Astrocyte of the cerebellum (primary cell): Measurements from ENCODE around the gene HOXB5.
A peak's percentile ranks its signal among the peaks of the same experiment; 100 is the strongest.

Source experiments
- DNase-seq: peaks from one replicate; pipeline ENCODE4 v3.0.0-alpha.2; 2011; ENCODE audit warnings: low read depth
- H3K4me3 ChIP-seq: 2 replicates; pipeline ENCODE4 v1.5.1; 2011; ENCODE audit warnings: mild to moderate bottlenecking, low read depth, low read length, moderate library complexity
- CTCF ChIP-seq: IDR thresholded peaks from 2 replicates; pipeline ENCODE4 v1.5.1; 2012; ENCODE audit warnings: low read length, low read depth, moderate library complexity, mild to moderate bottlenecking; ENCODE audit errors: missing control alignments
- in situ Hi-C: cut with HindIII; loops from 2 replicates; pipeline ENCODE4 v1.10.0; 2017; ENCODE audit warnings: low sequenced_read_pairs

Gene HOXB5

GRCh38 chr17:48556229-48556575, 37.4 kb downstream of the HOXB5 start:
- DNase-seq = no peak
- TF ChIP-seq CTCF = no peak
- in situ Hi-C loops = no loop called here
- peak overlapping the region; percentile 82 for H3K4me3 ChIP-seq

DNA sequence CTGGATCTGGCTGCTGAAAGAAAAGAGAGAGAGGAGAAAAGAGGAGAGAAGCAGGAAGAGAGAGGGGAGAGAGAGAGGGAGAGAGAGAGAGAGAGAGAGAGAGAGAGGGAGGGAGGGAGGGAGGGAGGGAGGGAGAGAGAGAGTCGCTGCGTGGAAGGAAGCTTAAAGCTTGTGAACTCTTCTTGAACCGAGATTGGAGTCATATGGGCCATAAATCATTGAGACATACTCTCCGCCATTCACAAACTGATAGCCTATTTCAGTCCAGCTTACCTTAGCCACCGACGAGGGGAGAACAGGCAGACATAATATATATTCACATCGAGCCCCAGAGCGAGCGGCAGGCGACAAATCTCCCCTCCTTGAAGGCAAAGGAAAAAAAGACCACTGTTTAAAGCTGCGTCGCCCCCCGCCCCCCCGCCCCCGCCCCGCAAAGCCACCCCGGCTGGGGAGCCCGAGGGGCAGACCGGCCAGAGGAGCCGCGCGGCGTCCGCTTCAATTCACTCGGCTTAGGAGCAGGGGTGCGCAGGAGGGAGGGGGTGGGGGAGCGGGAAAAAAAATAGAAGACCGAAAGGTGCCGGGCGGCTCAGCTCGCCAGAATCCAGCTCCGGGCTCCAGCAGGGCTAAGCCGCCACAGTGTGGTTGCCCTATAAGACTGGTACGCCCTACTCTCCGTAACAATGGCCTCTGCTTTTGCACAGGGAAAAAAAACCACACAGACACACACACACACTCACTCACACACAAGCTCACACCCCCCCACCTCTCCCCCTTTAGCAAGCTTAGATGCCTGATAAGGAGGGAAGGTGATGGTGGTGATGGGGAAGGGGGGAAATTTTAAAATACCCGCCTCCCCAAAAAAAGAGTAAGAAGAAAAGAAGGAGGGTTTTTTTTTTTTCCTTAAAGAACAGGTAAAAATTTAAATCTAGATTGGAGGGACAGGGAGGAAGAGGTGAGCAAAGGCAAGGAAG, 38.0 kb downstream of the HOXB5 start:
- TF ChIP-seq CTCF = no peak
- in situ Hi-C loops = no loop called here
- DNase-seq = peak; percentile 81
- peak overlapping the region; percentile 82 for H3K4me3 ChIP-seq

DNA sequence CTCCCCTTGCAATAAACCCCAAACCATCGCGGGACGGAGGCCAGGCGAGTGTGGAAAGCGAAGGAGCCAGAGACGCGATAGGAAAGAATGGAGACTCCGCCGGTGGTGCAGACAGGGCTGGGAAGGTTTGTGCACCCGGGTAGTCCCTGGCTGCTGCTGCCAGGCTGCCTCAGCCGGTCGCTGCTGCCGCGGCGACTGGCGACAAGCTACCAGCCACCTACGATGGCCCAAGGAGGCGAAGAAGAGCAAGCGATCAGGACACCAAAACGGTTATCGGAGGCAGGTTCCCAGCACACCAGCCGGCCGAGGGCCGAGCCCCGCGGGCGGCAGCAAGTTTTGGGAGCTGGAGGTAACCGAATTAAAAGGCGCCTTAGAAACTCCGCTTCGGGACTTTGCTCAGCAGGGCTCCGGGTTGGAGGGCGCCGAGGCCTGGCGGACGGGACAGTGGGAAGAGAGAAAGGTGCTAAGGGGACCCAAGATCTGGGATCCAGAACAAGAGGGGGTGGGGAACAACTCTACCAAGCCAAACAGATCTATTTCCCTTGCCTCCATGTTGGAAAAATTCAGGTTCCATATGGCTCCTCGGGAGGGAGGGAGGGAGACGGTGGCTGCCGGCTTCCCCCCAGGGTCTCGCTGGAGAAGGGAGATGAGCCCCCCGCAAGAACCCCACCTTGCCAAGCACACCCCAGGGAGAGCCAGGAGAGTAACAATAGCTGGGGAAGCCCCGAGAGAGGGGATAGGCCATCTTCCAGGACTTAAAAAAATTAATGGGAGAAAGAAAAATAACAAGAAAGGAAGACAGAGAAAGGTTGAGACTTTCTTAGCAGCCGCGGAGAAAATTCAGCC, 38.9 kb downstream of the HOXB5 start:
- no peak for DNase-seq
- TF ChIP-seq CTCF = no peak
- peak overlapping the region; percentile 82 for H3K4me3 ChIP-seq
- in situ Hi-C loops = no loop called here

DNA sequence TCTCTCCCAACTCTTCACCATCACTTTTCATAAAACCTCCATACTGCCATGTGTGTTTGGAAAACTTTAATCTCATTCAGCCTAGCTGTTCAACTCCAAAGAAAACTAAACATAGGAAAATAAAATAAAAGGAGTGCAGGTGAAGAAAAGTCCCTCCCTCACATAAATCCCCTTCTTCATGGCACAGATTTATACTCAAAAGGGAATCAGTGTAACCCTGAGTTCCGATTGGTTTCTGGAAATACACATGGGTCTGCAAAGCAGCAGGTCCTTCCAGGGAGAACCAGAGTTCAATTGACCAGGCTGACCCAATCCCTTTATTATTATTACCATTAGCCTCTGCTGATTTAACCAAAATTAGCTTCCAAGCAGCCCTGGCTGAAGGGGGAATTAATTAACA, 39.8 kb downstream of the HOXB5 start:
- DNase-seq = no peak
- in situ Hi-C loops = no loop called here
- TF ChIP-seq CTCF = no peak
- peak overlapping the region; percentile 82 for H3K4me3 ChIP-seq

DNA sequence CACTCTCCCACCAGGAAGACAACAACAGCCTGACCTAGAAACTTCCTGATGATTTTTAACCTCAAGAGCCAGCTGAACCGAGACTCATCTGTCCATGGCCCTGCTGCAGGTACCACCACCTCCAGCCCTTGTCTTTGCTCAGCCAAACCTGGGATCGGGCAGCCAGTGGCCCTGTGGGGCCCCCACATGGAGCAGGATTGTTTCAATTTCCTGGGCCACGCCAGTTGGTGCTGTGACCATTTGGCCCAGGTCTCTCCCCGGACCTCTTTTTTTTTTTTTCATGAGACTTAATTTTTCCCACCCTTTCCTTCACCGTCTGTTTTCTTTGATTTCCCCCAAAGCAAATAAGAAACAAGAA, 40.4 kb downstream of the HOXB5 start:
- DNase-seq = no peak
- no peak for TF ChIP-seq CTCF
- H3K4me3 ChIP-seq = peak overlapping the region; percentile 82
- in situ Hi-C loops = no loop called here

- TF ChIP-seq CTCF = no peak
- in situ Hi-C loops = no loop called here
- H3K4me3 ChIP-seq = peak overlapping the region; percentile 82
- no peak for DNase-seq
Observed at GRCh38 chr17:48552466-48553189, 41.0 kb downstream of the HOXB5 start.
